Measurements from ENCODE around the gene CEMP1.
"Not testable (repeated sequence)": the region's sequence is repeated elsewhere in the genome, so short reads cannot be mapped to it uniquely, and the experiment has no call there.

GRCh38 chr16:2550283-2550878 is 19.2 kb upstream of the CEMP1 start:
- not testable (repeated sequence) for TF ChIP-seq POLR2AphosphoS5 (IDR thresholded peaks at IDR 0.05; ENCODE audit: low read depth, low read length)
- TF ChIP-seq, protein P1, sequence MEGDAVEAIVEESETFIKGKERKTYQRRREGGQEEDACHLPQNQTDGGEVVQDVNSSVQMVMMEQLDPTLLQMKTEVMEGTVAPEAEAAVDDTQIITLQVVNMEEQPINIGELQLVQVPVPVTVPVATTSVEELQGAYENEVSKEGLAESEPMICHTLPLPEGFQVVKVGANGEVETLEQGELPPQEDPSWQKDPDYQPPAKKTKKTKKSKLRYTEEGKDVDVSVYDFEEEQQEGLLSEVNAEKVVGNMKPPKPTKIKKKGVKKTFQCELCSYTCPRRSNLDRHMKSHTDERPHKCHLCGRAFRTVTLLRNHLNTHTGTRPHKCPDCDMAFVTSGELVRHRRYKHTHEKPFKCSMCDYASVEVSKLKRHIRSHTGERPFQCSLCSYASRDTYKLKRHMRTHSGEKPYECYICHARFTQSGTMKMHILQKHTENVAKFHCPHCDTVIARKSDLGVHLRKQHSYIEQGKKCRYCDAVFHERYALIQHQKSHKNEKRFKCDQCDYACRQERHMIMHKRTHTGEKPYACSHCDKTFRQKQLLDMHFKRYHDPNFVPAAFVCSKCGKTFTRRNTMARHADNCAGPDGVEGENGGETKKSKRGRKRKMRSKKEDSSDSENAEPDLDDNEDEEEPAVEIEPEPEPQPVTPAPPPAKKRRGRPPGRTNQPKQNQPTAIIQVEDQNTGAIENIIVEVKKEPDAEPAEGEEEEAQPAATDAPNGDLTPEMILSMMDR (IDR thresholded peaks at IDR 0.05) = not testable (repeated sequence)

All from SK-N-SH (cell line).